ENCODE results near the gene RAP1GAP2. TPM values are rescaled to one million over a fixed set of nuclear protein-coding genes. Genes with fewer than 3 reads are reported as not detected.

Gene RAP1GAP2
- total and polyA plus RNA-seq, 2 experiments from 2014 or later, result 0.74 to 3.8 TPM

DNA sequence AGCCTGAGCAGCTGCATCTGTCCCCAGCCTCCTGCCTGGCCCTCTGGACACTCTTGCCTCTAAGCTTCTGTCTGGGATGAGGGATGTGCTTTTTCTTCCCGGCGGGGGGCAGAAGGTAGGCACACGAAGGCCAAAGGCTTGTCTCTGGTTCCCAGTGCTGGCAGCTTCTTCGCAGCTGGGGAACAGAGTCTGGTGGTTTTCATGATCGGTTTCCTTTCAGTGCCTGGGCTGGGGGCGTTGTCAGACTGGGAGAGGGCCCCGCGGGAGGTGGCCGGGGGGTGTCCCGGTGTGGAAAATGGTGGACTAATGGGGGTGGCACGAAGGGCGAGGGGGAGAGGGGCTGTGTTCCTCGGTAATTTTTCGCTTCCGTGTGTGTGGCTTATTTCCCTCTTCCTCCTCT, 988 bp downstream of the RAP1GAP2 start:
- H3K36me3 ChIP-seq (ENCODE audit: low read depth), result no peaks in the 10 kb centered on the region

DNA sequence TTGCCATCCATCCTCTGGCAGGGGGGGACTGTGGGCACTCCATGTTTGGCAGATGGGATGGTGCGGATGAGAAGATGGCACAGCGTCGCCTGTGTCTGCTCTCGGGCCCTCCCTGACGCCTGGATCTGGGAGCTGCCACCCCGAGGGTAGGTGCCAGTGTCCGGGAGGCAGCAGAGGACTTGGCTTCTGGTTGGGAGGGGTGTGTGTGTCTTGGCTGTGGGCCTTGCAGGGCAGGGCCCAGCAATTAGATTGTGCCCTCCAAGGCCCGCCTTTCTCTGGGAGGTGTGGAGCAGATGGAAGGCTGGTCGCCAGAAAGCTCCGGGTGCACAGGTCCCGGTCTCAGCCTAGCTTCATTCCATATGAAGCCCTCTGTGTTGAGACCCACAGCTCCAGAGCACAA, 1.4 kb downstream of the RAP1GAP2 start:
- no peaks in the 10 kb centered on the region for H3K9me3 ChIP-seq (ENCODE audit: low read depth)
- no peaks in the 10 kb centered on the region for H3F3A ChIP-seq (ENCODE audit: insufficient read depth)
- TF ChIP-seq EZH2phosphoT487 (IDR thresholded peaks at IDR 0.05; ENCODE audit: insufficient read depth, low read depth) (no peak), EZH2 (IDR thresholded peaks at IDR 0.05; ENCODE audit: insufficient read depth, poor library complexity, severe bottlenecking) (no peak)
- no peak overlapping the region for H3K4me2 ChIP-seq (ENCODE audit: unreplicated experiment)
- WGBS, 2 experiments (ENCODE audit: low coverage in 1 of 2, low lambda C conversion rate in 2 of 2, missing lambda C conversion rate in 2 of 2), result 29 to 32% methylated on average over 11 of the region's 11 CpGs
- H3K4me3 ChIP-seq, result no peak overlapping the region
- no peak overlapping the region for H2AFZ ChIP-seq
- in situ Hi-C loops (cut with MboI), result no loop called here
- H3K9ac ChIP-seq, result no peak overlapping the region
- H3K36me3 ChIP-seq (ENCODE audit: low read depth), result no peaks in the 10 kb centered on the region
- H3K9me2 ChIP-seq (ENCODE audit: insufficient read depth), result no peaks in the 10 kb centered on the region
- H3K27ac ChIP-seq, result no peak overlapping the region
- no peaks in the 10 kb centered on the region for H4K20me1 ChIP-seq (ENCODE audit: insufficient read depth)
- H3K79me2 ChIP-seq (ENCODE audit: insufficient read depth), result no peaks in the 10 kb centered on the region
- H3K4me1 ChIP-seq (ENCODE audit: insufficient read depth), result no peaks in the 10 kb centered on the region
- no peak for DNase-seq
- H3K27me3 ChIP-seq (replicated peaks; ENCODE audit: insufficient read depth), result peaks cover 8% of the 10 kb centered on the region; the same call in 1 of the 2 replicates

More for the DNA sequence above, 988 bp downstream of the RAP1GAP2 start:
- no peaks in the 10 kb centered on the region for H4K20me1 ChIP-seq (ENCODE audit: insufficient read depth)
- no peak overlapping the region for H3K9ac ChIP-seq
- 63 to 71% methylated on average over 11 to 15 of the region's 15 CpGs for WGBS, 2 experiments (ENCODE audit: low coverage in 1 of 2, low lambda C conversion rate in 2 of 2, missing lambda C conversion rate in 2 of 2)
- in situ Hi-C loops (cut with MboI), result no loop called here
- H3K27me3 ChIP-seq (replicated peaks; ENCODE audit: insufficient read depth), result peaks cover 8% of the 10 kb centered on the region; the same call in 1 of the 2 replicates
- H2AFZ ChIP-seq, result no peak overlapping the region
- no peaks in the 10 kb centered on the region for H3K4me1 ChIP-seq (ENCODE audit: insufficient read depth)
- no peak overlapping the region for H3K27ac ChIP-seq
- H3K9me3 ChIP-seq (ENCODE audit: low read depth), result no peaks in the 10 kb centered on the region
- no peak overlapping the region for H3K4me3 ChIP-seq
- H3F3A ChIP-seq (ENCODE audit: insufficient read depth), result no peaks in the 10 kb centered on the region
- H3K9me2 ChIP-seq (ENCODE audit: insufficient read depth), result no peaks in the 10 kb centered on the region
- no peak for DNase-seq
- no peak overlapping the region for H3K4me2 ChIP-seq (ENCODE audit: unreplicated experiment)
- TF ChIP-seq EZH2 (IDR thresholded peaks at IDR 0.05; ENCODE audit: insufficient read depth, poor library complexity, severe bottlenecking) (no peak), EZH2phosphoT487 (IDR thresholded peaks at IDR 0.05; ENCODE audit: insufficient read depth, low read depth) (no peak)
- no peaks in the 10 kb centered on the region for H3K79me2 ChIP-seq (ENCODE audit: insufficient read depth)

DNA sequence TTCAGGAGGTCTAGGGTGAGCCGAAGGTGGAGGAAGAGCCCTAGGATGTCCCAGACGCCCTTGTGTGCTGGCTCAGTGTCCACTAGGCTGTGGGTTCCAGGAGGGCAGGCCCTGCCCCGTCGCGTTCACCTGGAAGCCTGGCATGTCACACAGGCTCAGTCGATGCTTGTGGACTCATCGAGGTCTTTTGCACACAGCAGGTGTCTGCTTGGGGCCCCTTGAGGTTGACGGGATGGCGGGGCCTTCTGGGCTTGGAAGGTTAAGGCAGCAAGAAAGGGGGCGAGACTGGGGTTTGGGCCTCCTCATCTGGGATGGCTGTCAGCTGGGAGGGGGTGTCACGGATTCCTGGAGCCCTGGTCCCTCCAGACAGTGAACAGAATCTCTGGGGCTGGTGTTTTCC, 1.9 kb downstream of the RAP1GAP2 start:
- H3K36me3 ChIP-seq (ENCODE audit: low read depth), result no peaks in the 10 kb centered on the region
- H3K4me2 ChIP-seq (ENCODE audit: unreplicated experiment), result no peak overlapping the region
- H3K27me3 ChIP-seq (replicated peaks; ENCODE audit: insufficient read depth), result peaks cover 8% of the 10 kb centered on the region; the same call in 1 of the 2 replicates
- no peaks in the 10 kb centered on the region for H3K9me2 ChIP-seq (ENCODE audit: insufficient read depth)
- no peak overlapping the region for H3K9ac ChIP-seq
- DNase-seq, result no peak
- no peak overlapping the region for H3K27ac ChIP-seq
- in situ Hi-C loops (cut with MboI), result no loop called here
- no peaks in the 10 kb centered on the region for H3K9me3 ChIP-seq (ENCODE audit: low read depth)
- no peaks in the 10 kb centered on the region for H3F3A ChIP-seq (ENCODE audit: insufficient read depth)
- no peaks in the 10 kb centered on the region for H3K79me2 ChIP-seq (ENCODE audit: insufficient read depth)
- 39 to 41% methylated on average over 11 of the region's 11 CpGs for WGBS, 2 experiments (ENCODE audit: low coverage in 1 of 2, low lambda C conversion rate in 2 of 2, missing lambda C conversion rate in 2 of 2)
- H3K4me3 ChIP-seq, result no peak overlapping the region
- no peak overlapping the region for H2AFZ ChIP-seq
- no peaks in the 10 kb centered on the region for H3K4me1 ChIP-seq (ENCODE audit: insufficient read depth)
- no peaks in the 10 kb centered on the region for H4K20me1 ChIP-seq (ENCODE audit: insufficient read depth)
- TF ChIP-seq EZH2phosphoT487 (IDR thresholded peaks at IDR 0.05; ENCODE audit: insufficient read depth, low read depth), result no peak
- TF ChIP-seq EZH2 (IDR thresholded peaks at IDR 0.05; ENCODE audit: insufficient read depth, poor library complexity, severe bottlenecking), result no peak

DNA sequence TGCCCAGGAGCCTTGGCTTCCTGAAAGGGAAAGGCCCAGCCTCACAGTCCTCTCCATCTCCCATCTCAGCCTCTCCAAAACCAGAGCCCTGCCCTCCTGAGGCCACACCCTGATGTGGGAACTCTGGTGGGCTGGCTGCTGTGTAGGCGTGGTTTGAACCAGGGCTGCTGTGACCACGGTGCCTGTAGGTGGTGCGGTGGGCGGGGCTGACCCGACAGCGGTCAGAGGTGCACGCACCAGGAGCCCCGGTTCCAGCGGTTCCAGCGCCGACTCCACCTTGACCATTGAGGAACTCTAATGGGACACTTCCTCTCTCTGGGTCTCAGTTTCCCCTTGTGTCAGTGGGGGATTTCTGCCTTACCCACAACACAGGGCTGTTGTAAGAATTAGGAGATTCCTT, 2.4 kb downstream of the RAP1GAP2 start:
- H3K79me2 ChIP-seq (ENCODE audit: insufficient read depth), result no peaks in the 10 kb centered on the region
- H3K9ac ChIP-seq, result no peak overlapping the region
- no peak overlapping the region for H3K4me3 ChIP-seq
- no peak overlapping the region for H3K4me2 ChIP-seq (ENCODE audit: unreplicated experiment)
- H3K9me3 ChIP-seq (ENCODE audit: low read depth), result no peaks in the 10 kb centered on the region
- DNase-seq, result no peak
- peaks cover 8% of the 10 kb centered on the region; the same call in 1 of the 2 replicates for H3K27me3 ChIP-seq (replicated peaks; ENCODE audit: insufficient read depth)
- WGBS, 2 experiments (ENCODE audit: low coverage in 1 of 2, low lambda C conversion rate in 2 of 2, missing lambda C conversion rate in 2 of 2), result 39 to 44% methylated on average over 11 of the region's 11 CpGs
- no peaks in the 10 kb centered on the region for H4K20me1 ChIP-seq (ENCODE audit: insufficient read depth)
- in situ Hi-C loops (cut with MboI), result no loop called here
- H3K4me1 ChIP-seq (ENCODE audit: insufficient read depth), result no peaks in the 10 kb centered on the region
- no peaks in the 10 kb centered on the region for H3F3A ChIP-seq (ENCODE audit: insufficient read depth)
- H2AFZ ChIP-seq, result no peak overlapping the region
- no peaks in the 10 kb centered on the region for H3K9me2 ChIP-seq (ENCODE audit: insufficient read depth)
- no peaks in the 10 kb centered on the region for H3K36me3 ChIP-seq (ENCODE audit: low read depth)
- TF ChIP-seq EZH2 (IDR thresholded peaks at IDR 0.05; ENCODE audit: insufficient read depth, poor library complexity, severe bottlenecking), result no peak
- no peak for TF ChIP-seq EZH2phosphoT487 (IDR thresholded peaks at IDR 0.05; ENCODE audit: insufficient read depth, low read depth)
- no peak overlapping the region for H3K27ac ChIP-seq

DNA sequence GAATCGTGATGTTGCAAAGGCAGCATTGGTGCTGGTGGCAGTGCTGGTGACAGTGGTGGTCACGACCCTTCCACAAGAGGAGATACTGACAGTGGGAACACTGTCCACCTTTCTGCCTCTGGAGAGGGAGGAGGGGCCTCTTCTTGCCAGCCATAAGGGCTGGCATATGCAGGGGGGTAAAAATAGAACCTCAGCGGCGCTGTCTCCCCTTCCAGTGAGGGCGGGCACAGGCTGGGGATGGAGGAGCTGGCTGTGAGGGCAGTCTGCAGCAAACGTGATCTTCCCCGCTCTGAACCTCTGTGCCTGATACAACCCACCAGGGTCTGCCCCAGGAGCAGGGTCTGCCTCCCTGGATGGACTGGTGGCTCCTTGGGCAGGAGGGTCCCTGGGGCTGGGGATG, 3.4 kb downstream of the RAP1GAP2 start:
- Histone ChIP-seq H3K27ac (no peak overlapping the region), H3K9ac (no peak overlapping the region), H3K36me3 (ENCODE audit: low read depth) (no peaks in the 10 kb centered on the region), H3K9me2 (ENCODE audit: insufficient read depth) (no peaks in the 10 kb centered on the region), H3K27me3 (replicated peaks; ENCODE audit: insufficient read depth) (peaks cover 8% of the 10 kb centered on the region; the same call in 1 of the 2 replicates), H3K4me3 (no peak overlapping the region), H3F3A (ENCODE audit: insufficient read depth) (no peaks in the 10 kb centered on the region), H3K4me1 (ENCODE audit: insufficient read depth) (no peaks in the 10 kb centered on the region), H3K79me2 (ENCODE audit: insufficient read depth) (no peaks in the 10 kb centered on the region), H2AFZ (no peak overlapping the region), H4K20me1 (ENCODE audit: insufficient read depth) (no peaks in the 10 kb centered on the region), H3K4me2 (ENCODE audit: unreplicated experiment) (no peak overlapping the region), H3K9me3 (ENCODE audit: low read depth) (no peaks in the 10 kb centered on the region)
- DNase-seq, result no peak
- no peak for TF ChIP-seq EZH2 (IDR thresholded peaks at IDR 0.05; ENCODE audit: insufficient read depth, poor library complexity, severe bottlenecking)
- no peak for TF ChIP-seq EZH2phosphoT487 (IDR thresholded peaks at IDR 0.05; ENCODE audit: insufficient read depth, low read depth)
- in situ Hi-C loops (cut with MboI), result no loop called here
- 78 to 80% methylated on average over 7 of the region's 7 CpGs for WGBS, 2 experiments (ENCODE audit: low coverage in 1 of 2, low lambda C conversion rate in 2 of 2, missing lambda C conversion rate in 2 of 2)
